ENCODE results near the gene ITIH2. TPM values are rescaled to one million over a fixed set of nuclear protein-coding genes. Genes with fewer than 3 reads are reported as not detected.

Gene ITIH2
- total RNA-seq, 1 experiment from 2014 or later, result 0.57 TPM

DNA sequence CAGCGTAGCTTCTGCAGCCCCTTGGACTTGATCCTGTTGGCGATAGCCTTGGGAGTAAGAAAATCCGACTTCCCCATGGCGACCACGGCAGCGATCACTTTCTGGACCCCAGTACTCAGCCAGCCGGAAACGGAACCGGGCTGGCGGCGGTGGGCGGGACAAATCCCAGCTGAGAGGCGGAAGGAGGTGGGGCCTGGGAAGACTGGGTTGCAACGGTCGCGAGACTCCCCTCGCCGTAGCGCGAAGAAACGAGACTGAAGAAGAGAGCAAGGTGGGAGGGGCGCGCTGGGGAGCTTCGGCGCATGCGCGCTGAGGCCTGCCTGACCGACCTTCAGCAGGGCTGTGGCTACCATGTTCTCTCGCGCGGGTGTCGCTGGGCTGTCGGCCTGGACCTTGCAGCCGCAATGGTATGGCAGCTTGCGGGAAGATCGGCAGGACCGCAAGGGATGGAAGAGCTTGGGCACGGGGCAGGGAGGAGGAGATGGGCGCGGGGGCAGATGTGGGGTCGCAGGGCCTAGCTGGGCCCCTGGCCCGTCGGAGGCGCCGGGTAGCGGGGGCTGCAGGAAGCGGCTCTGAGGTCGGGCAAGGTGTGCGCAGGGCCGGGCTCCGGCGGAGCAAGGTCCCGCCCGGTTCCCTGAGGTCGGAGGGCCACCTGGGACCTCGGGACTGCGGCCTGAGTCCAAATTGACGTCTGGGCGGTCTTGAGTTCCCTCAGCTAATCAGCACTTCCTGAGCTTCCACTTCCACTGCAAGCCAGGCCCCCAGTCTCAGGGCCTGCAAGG is 84.9 kb downstream of the ITIH2 start, which contains the start of the genes ATP5F1C and KIN (continued):
- TF ChIP-seq SIN3A (IDR thresholded peaks at IDR 0.05; ENCODE audit: low read depth) (peak; percentile 55; the same call in 1 of the 2 replicates), YY1 (IDR thresholded peaks at IDR 0.05; ENCODE audit: extremely low read depth, insufficient replicate concordance, low read depth, low read length) (peak; percentile 76), JUND (IDR thresholded peaks at IDR 0.05) (no peak), POLR2AphosphoS5 (IDR thresholded peaks at IDR 0.05; ENCODE audit: low read depth, low read length) (peak; percentile 94)

DNA sequence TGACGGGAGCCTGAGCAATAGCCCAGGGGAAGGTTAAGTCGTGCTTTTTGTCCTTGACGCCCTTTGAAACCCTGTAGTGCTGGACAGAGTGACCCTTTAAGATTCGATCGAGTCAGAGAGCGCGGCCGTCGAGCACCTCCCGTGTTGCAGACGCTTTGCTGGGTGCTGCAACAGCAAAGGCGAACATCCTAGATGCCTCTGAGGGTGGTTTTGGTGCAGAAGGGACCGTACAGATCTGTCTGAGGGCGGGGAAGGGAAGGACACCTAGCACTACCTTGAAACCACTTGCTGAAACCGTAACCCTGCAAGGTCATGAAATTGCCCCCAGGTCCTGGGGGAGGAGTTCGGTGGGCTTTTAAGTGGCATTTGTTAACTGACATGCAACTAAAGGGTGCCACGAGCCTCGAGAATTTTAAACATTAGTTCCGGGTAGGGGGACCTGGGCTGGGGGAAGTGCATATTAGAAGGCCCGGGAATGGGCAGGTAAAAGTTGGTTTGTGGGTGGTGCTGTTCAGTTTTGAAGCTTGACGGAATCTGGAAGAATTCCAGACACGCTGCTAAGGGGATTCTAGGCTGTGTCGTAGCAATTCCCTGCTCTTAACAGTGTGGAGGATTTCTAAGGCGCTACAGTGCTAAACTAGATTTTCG is 85.6 kb downstream of the ITIH2 start:
- peak overlapping the region; percentile 90 to 92 for H3K4me3 ChIP-seq (replicated peaks in 1 of 2; ENCODE audit: low read depth in 1 of 2, low read length in 2 of 2)
- H3K9ac ChIP-seq (ENCODE audit: low read length), result peak overlapping the region; percentile 88
- H2AFZ ChIP-seq (ENCODE audit: low read depth, low read length, poor library complexity, severe bottlenecking), result no peak overlapping the region
- no peak for DNase-seq (ENCODE audit: low read depth, low spot score)
- BruUV-seq (replicated peaks), result no TSS peak
- no peak for TF ChIP-seq SP1 (IDR thresholded peaks at IDR 0.05; ENCODE audit: low read depth)
- TF ChIP-seq POLR2AphosphoS5 (IDR thresholded peaks at IDR 0.05; ENCODE audit: low read depth, low read length), result no peak
- H3K36me3 ChIP-seq (ENCODE audit: control insufficient read depth in 1 of 2, insufficient read depth in 2 of 2, low read length in 2 of 2), result peaks cover 0 to 5% of the 10 kb centered on the region in 2 experiments; a peak in 1 of 4 replicates
- H3K9me3 ChIP-seq (ENCODE audit: control insufficient read depth in 1 of 2, insufficient read depth in 1 of 2, low read depth in 1 of 2, low read length in 2 of 2), result no peaks in the 10 kb centered on the region
- ChIA-PET POLR2A (interaction anchor here (1.1 kb wide), 1 partner anchor 29 kb away, joined by 5 read pairs; the partner anchor contains the start of gene TAF3), RAD21 (ENCODE audit: low non-redundant PET in 1 of 2, low total read pairs in 2 of 2, uncharacterized antibody in 2 of 2, unreplicated experiment in 2 of 2) (interaction anchor here in 1 of 2 experiments (0.6 kb wide), 1 partner anchor 82 kb away, joined by 3 read pairs; no protein-coding TSS in a partner anchor), CTCF (no interaction called here)
- intact Hi-C loops (cut with micrococcal nuclease), result loop anchor here (2.0 to 5.0 kb wide), 2 partner anchors 30 to 1811 kb away; partner anchors contain the start of genes IL15RA and TAF3
- peak overlapping the region; percentile 87 for H3K4me2 ChIP-seq (ENCODE audit: low read length)
- H4K20me1 ChIP-seq (ENCODE audit: insufficient read depth), result peaks cover 16% of the 10 kb centered on the region
- no peak; the same call in 1 of the 2 replicates for ATAC-seq
- H3K9me2 ChIP-seq (ENCODE audit: insufficient read depth), result no peaks in the 10 kb centered on the region
- no peaks in the 10 kb centered on the region for H3K27me3 ChIP-seq (ENCODE audit: insufficient read depth, low read length)
- peaks cover 99% of the 10 kb centered on the region for H3K79me2 ChIP-seq (ENCODE audit: insufficient read depth, low read length)
- peaks cover 16 to 33% of the 10 kb centered on the region in 2 experiments; a peak in 3 of 4 replicates for H3K4me1 ChIP-seq (ENCODE audit: control insufficient read depth in 1 of 2, insufficient read depth in 2 of 2, low read length in 2 of 2)
- H3K27ac ChIP-seq (ENCODE audit: low read depth, low read length), result peak overlapping the region; percentile 75

All from HCT116 (cell line).